AG04449 (cell line): Measurements from ENCODE around the gene DIAPH1.
A peak's percentile ranks its signal among the peaks of the same experiment; 100 is the strongest.

Experiments used
- CTCF ChIA-PET: fragments of 350-600 bp; formaldehyde crosslinking; extraction: SDS; loops from one replicate; lab custom pipeline; 2021; ENCODE audit warnings: antibody characterized with exemption; lab: Yijun Ruan, JAX
- POLR2A ChIA-PET: fragments of 400-600, 350-600 bp; formaldehyde crosslinking; extraction: SDS; loops from one replicate; lab custom pipeline; 2020; ENCODE audit warnings: antibody characterized with exemption, inconsistent platforms; lab: Yijun Ruan, JAX
- DNase-seq: peaks from one replicate; pipeline ENCODE4 v3.0.0-alpha.2; 2010; ENCODE audit warnings: low read depth, low spot score
- H3K4me3 ChIP-seq: 2 replicates; pipeline ENCODE4 v1.5.1; 2011; ENCODE audit warnings: low read depth, mild to moderate bottlenecking, control low read depth, low read length
- TF ChIP-seq, protein P1 (sequence below): IDR thresholded peaks from one replicate; pipeline ENCODE4 v1.5.1; 2011; ENCODE audit warnings: mild to moderate bottlenecking, moderate library complexity, low read length, control low read depth, inconsistent platforms; ENCODE audit not compliant: insufficient read depth; ENCODE audit errors: missing control alignments

Gene DIAPH1

DNA sequence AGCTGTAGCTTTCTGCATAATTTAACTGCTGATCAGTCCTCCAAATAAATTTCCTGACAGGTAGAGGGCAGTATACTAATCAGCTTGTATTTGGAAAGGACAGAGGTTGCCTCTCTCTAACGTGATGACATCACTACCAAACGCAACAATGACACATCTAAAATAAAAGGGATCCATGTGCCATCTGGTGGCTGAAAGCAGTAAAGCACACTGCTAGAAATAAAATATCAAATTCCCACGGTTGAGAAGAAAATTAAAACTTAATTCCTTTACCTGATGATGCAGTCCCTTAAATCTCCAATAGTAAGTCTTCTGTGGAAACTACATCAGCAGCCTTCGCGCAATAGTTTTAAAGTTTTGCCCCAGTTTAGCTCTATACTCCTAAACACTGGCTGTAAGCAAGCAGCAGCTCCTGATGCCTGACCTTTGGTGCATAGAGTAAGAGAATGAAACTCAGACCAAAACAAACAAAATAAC, 54.5 kb downstream of the DIAPH1 start:
- ChIA-PET CTCF (interaction anchor here (0.6 to 3.7 kb wide), 105 partner anchors 8 to 757 kb away, joined by 3 to 288 read pairs (median 7); partner anchors contain the start of genes DIAPH1, PCDHB10, PCDHB11 and PCDHB12), POLR2A (interaction anchor here (0.6 to 1.4 kb wide), 5 partner anchors 147 to 341 kb away, joined by 3 to 9 read pairs (median 4); partner anchors contain the start of genes PCDHB14, PCDHGB3, PCDHGB5 and PCDHGB7)
- DNase-seq = peak; percentile 88
- H3K4me3 ChIP-seq = no peak overlapping the region
- TF ChIP-seq, protein P1, sequence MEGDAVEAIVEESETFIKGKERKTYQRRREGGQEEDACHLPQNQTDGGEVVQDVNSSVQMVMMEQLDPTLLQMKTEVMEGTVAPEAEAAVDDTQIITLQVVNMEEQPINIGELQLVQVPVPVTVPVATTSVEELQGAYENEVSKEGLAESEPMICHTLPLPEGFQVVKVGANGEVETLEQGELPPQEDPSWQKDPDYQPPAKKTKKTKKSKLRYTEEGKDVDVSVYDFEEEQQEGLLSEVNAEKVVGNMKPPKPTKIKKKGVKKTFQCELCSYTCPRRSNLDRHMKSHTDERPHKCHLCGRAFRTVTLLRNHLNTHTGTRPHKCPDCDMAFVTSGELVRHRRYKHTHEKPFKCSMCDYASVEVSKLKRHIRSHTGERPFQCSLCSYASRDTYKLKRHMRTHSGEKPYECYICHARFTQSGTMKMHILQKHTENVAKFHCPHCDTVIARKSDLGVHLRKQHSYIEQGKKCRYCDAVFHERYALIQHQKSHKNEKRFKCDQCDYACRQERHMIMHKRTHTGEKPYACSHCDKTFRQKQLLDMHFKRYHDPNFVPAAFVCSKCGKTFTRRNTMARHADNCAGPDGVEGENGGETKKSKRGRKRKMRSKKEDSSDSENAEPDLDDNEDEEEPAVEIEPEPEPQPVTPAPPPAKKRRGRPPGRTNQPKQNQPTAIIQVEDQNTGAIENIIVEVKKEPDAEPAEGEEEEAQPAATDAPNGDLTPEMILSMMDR = peak; percentile 56

DNA sequence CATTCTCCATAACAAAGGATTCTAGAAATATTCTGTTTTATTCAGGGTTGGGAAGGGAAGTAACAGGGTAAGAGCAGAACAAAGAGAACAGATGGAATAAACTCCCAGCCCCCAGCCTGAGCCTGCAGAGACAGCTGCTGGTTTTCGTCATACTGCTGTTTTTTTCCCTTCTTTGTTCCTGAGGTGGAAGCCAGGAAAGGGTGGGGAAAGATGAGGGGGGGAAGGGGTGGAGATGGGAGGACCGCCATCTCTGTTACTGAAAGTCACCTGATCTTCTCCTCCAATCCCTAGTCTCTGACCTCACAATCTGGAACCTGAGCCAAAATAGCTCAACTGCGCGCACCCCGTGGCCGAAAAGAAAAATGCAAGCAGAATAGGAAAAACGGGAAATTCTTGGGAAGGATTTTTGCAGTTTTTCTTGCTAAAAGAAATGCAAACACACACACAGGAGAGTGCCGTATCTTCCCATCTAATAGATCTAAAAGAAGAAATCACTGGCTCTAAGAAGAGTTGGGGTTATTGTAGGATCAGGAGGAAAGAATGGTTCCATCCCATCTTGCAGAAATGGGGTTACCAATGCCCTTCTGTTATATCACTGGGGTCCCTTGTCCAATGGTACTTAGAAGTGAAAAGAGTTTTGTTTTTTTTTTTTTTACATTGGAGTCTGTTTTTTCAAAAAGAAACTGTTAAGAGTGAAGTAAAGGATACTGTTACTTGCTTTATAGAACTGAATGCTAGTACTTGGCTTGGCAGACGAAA, 57.9 kb downstream of the DIAPH1 start:
- ChIA-PET POLR2A (interaction anchor here (0.6 to 0.7 kb wide), 2 partner anchors 148 to 243 kb away, joined by 3 to 5 read pairs; partner anchors contain the start of gene PCDHGA10), CTCF (interaction anchor here (0.6 to 8.1 kb wide), 35 partner anchors 16 to 846 kb away, joined by 3 to 303 read pairs (median 5); partner anchors contain the start of genes PCDHB10, PCDHB14, PCDHGA1 and PCDHGA10)
- H3K4me3 ChIP-seq = no peak overlapping the region; the same call in 1 of the 2 replicates
- DNase-seq = peak; percentile 88
- TF ChIP-seq, protein P1 = peak; percentile 69

GRCh38 chr5:141560151-141560550, 58.6 kb downstream of the DIAPH1 start:
- CTCF ChIA-PET = interaction anchor here (0.8 to 8.1 kb wide), 29 partner anchors 15 to 369 kb away, joined by 3 to 303 read pairs (median 6); partner anchors contain the start of genes PCDHB10, PCDHB14, PCDHGA1 and PCDHGA10
- H3K4me3 ChIP-seq = no peak overlapping the region
- DNase-seq = no peak
- POLR2A ChIA-PET = interaction anchor here (0.7 kb wide), 1 partner anchor 147 kb away, joined by 5 read pairs; the partner anchor contains the start of gene PCDHGA10
- TF ChIP-seq, protein P1 = no peak

DNA sequence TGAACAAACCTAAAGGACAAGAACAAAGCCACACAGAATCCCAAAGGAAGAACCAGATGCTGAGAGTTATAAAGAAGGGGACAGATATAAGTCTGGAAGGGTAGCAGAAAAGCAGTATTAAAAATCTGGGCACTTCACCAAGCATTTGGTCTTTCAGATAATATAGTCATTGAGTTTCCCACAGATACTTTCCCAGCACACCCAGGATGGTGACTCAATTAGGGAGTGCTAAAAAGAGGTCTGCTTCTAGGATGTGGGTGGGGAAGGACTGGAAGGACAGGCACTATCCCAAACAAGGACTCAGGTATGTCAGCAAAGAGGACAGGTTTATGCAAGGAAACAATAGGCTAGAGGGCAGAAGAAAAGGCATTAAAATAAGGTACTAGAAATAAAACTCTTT, 59.3 kb downstream of the DIAPH1 start:
- peak; percentile 45 for DNase-seq
- TF ChIP-seq, protein P1 = no peak
- ChIA-PET CTCF (interaction anchor here (0.6 to 8.1 kb wide), 31 partner anchors 8 to 351 kb away, joined by 3 to 303 read pairs (median 28); partner anchors contain the start of genes PCDHB12, PCDHB14, PCDHGA1 and PCDHGA10), POLR2A (no interaction called here)
- no peak overlapping the region for H3K4me3 ChIP-seq

DNA sequence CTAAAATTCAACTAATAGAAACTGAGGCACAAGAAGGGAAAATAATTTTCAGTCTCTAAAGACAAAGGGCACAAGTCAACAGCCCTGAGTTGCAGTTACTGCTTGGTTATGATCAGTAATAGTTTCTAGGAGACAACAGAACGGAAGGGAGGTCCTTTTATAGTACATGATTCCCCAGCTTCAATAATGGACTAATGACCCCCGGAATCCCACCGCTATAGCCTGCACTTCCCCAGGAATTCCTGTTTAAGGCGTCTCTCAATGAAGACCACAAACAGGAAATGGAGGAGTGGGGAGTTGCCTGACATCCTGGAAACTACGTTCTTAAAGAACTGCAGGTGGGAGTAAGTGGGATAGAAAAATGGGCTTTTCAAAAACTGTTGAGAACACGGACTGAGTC, 60.6 kb downstream of the DIAPH1 start:
- DNase-seq = no peak
- ChIA-PET CTCF (interaction anchor here (0.5 to 8.1 kb wide), 76 partner anchors 9 to 408 kb away, joined by 3 to 303 read pairs (median 8); partner anchors contain the start of genes PCDHB10, PCDHB12, PCDHB14 and PCDHB16), POLR2A (interaction anchor here (0.7 to 2.0 kb wide), 8 partner anchors 37 to 238 kb away, joined by 3 to 13 read pairs (median 4); partner anchors contain the start of genes PCDHGA11, PCDHGA12, PCDHGB3 and PCDHGB7)
- no peak overlapping the region for H3K4me3 ChIP-seq
- TF ChIP-seq, protein P1 = no peak
